Measurements from ENCODE around the gene GAB1. TPM values are rescaled to one million over a fixed set of nuclear protein-coding genes. Genes with fewer than 3 reads are reported as not detected.

The GAB1 gene
- total and polyA plus RNA-seq, 4 experiments from 2014 or later = 0.26 to 0.78 TPM; not detected in 2

DNA sequence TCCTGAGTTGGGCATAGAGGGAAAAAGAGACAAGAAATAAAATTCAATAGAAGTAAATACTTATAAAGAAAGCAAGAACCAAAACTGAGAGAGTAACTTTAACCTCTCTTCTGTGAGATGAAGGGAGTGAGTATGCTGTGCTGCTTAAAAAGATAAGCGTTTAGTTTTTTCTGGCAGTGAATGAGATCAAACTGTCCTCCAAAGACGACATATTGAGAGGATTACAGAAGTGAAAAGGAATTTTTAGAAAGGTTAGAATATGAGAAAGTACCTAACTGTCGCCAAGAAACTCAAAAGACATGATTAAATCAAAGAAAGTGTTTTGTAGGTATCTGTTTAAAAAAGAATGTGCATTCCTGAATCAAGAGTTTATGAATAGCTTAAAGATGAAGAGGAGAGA lies 16.0 kb downstream of the GAB1 start:
- no peaks in the 10 kb centered on the region for H3K36me3 Mint-ChIP-seq
- peaks cover 0 to 7% (median 3%) of the 10 kb centered on the region in 4 donors for H3K4me1 Mint-ChIP-seq
- intact Hi-C loops (cut with micrococcal nuclease) = no loop called here
- no peaks in the 10 kb centered on the region for H3K4me1 ChIP-seq (ENCODE audit: insufficient read depth, low read length)
- no peak overlapping the region for H3K4me3 ChIP-seq (ENCODE audit: low read length in 2 of 2)
- ChIA-PET POLR2A (ENCODE audit: partially characterized antibody) (no interaction called here), CTCF (ENCODE audit: partially characterized antibody) (no interaction called here)
- H3K9me3 Mint-ChIP-seq = no peaks in the 10 kb centered on the region
- H3K27me3 Mint-ChIP-seq = peaks cover 2 to 11% of the 10 kb centered on the region in 2 donors
- H3K27ac ChIP-seq (ENCODE audit: low read depth, low read length) = no peak overlapping the region
- no peaks in the 10 kb centered on the region for H3K36me3 ChIP-seq (ENCODE audit: insufficient read depth, low read length)
- peak overlapping the region in 1 of 8 donors; percentile 12 for H3K4me3 Mint-ChIP-seq
- DNase-seq = no peak
- no peaks in the 10 kb centered on the region for H3K27me3 ChIP-seq (ENCODE audit: insufficient read depth, low read length)
- H3K27ac Mint-ChIP-seq = no peak overlapping the region
- no peaks in the 10 kb centered on the region for H3K9me3 ChIP-seq (ENCODE audit: control insufficient read depth in 1 of 2, low read length in 2 of 2)

GRCh38 chr4:143353797-143354196 lies 17.1 kb downstream of the GAB1 start:
- no peak overlapping the region for H3K27ac Mint-ChIP-seq
- H3K4me1 ChIP-seq (ENCODE audit: insufficient read depth, low read length) = peaks cover 4% of the 10 kb centered on the region
- no peak overlapping the region for H3K27ac ChIP-seq (ENCODE audit: low read depth, low read length)
- intact Hi-C loops (cut with micrococcal nuclease) = no loop called here
- H3K4me3 Mint-ChIP-seq = no peak overlapping the region
- no peaks in the 10 kb centered on the region for H3K36me3 Mint-ChIP-seq
- DNase-seq = no peak
- ChIA-PET POLR2A (ENCODE audit: partially characterized antibody) (no interaction called here), CTCF (ENCODE audit: partially characterized antibody) (no interaction called here)
- H3K27me3 ChIP-seq (ENCODE audit: insufficient read depth, low read length) = no peaks in the 10 kb centered on the region
- H3K36me3 ChIP-seq (ENCODE audit: insufficient read depth, low read length) = no peaks in the 10 kb centered on the region
- no peaks in the 10 kb centered on the region for H3K9me3 ChIP-seq (ENCODE audit: control insufficient read depth in 1 of 2, low read length in 2 of 2)
- peaks cover 0 to 6% of the 10 kb centered on the region in 2 donors for H3K27me3 Mint-ChIP-seq
- H3K9me3 Mint-ChIP-seq = no peaks in the 10 kb centered on the region
- peaks cover 2 to 12% (median 7%) of the 10 kb centered on the region in 4 donors for H3K4me1 Mint-ChIP-seq
- no peak overlapping the region for H3K4me3 ChIP-seq (ENCODE audit: low read length in 2 of 2)

DNA sequence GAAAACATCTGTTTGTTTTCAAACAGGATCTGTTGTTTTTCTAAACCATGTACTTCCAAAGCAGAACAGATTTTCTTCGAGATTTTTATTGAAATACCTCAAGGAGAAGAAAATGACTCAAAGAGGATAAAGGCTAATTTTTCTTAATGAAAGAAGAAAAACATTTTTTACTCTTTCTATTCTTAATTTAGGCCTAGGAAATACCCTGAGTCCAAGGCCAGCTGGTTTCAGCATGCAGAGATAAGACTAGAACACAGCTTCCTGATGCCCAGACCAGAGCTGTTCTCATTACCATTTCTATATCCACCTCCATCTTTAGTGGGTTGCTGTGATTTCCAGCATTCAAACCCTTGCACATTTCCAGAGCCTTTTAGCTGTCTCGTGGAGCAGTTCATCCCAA lies 18.3 kb downstream of the GAB1 start:
- H3K4me3 ChIP-seq (ENCODE audit: low read length in 2 of 2) = no peak overlapping the region
- intact Hi-C loops (cut with micrococcal nuclease) = no loop called here
- Mint-ChIP-seq H3K36me3 (no peaks in the 10 kb centered on the region), H3K9me3 (peaks cover 0 to 1% (median 0%) of the 10 kb centered on the region in 8 donors), H3K4me3 (no peak overlapping the region), H3K27ac (no peak overlapping the region), H3K27me3 (peaks cover 0 to 2% of the 10 kb centered on the region in 2 donors), H3K4me1 (peaks cover 14 to 24% (median 18%) of the 10 kb centered on the region in 4 donors)
- H3K4me1 ChIP-seq (ENCODE audit: insufficient read depth, low read length) = peaks cover 15% of the 10 kb centered on the region
- ChIA-PET POLR2A (ENCODE audit: partially characterized antibody) (interaction anchor here (0.9 kb wide), 1 partner anchor 12 kb away, joined by 3 read pairs; no protein-coding TSS in a partner anchor), CTCF (ENCODE audit: partially characterized antibody) (no interaction called here)
- H3K27ac ChIP-seq (ENCODE audit: low read depth, low read length) = no peak overlapping the region
- no peaks in the 10 kb centered on the region for H3K27me3 ChIP-seq (ENCODE audit: insufficient read depth, low read length)
- H3K9me3 ChIP-seq (ENCODE audit: control insufficient read depth in 1 of 2, low read length in 2 of 2) = no peaks in the 10 kb centered on the region
- H3K36me3 ChIP-seq (ENCODE audit: insufficient read depth, low read length) = no peaks in the 10 kb centered on the region
- DNase-seq = no peak

- H3K27me3 Mint-ChIP-seq = peaks cover 0 to 2% of the 10 kb centered on the region in 2 donors
- H3K27ac Mint-ChIP-seq = no peak overlapping the region
- no peak overlapping the region for H3K4me3 Mint-ChIP-seq
- intact Hi-C loops (cut with micrococcal nuclease) = no loop called here
- DNase-seq = no peak
- no peaks in the 10 kb centered on the region for H3K36me3 Mint-ChIP-seq
- Histone ChIP-seq H3K27ac (ENCODE audit: low read depth, low read length) (no peak overlapping the region), H3K4me1 (ENCODE audit: insufficient read depth, low read length) (peaks cover 15% of the 10 kb centered on the region), H3K36me3 (ENCODE audit: insufficient read depth, low read length) (no peaks in the 10 kb centered on the region), H3K27me3 (ENCODE audit: insufficient read depth, low read length) (no peaks in the 10 kb centered on the region), H3K9me3 (ENCODE audit: control insufficient read depth in 1 of 2, low read length in 2 of 2) (no peaks in the 10 kb centered on the region), H3K4me3 (ENCODE audit: low read length in 2 of 2) (no peak overlapping the region)
- POLR2A ChIA-PET (ENCODE audit: partially characterized antibody) = interaction anchor here (0.9 kb wide), 1 partner anchor 13 kb away, joined by 3 read pairs; no protein-coding TSS in a partner anchor
- CTCF ChIA-PET (ENCODE audit: partially characterized antibody) = no interaction called here
- H3K9me3 Mint-ChIP-seq = peaks cover 0 to 1% (median 0%) of the 10 kb centered on the region in 8 donors
- H3K4me1 Mint-ChIP-seq = peaks cover 15 to 25% (median 18%) of the 10 kb centered on the region in 4 donors
Observed at GRCh38 chr4:143355540-143356217, 19.0 kb downstream of the GAB1 start.

- no peak overlapping the region for H3K4me3 Mint-ChIP-seq
- no peak for DNase-seq
- CTCF ChIA-PET (ENCODE audit: partially characterized antibody) = no interaction called here
- no peaks in the 10 kb centered on the region for H3K36me3 ChIP-seq (ENCODE audit: insufficient read depth, low read length)
- H3K36me3 Mint-ChIP-seq = no peaks in the 10 kb centered on the region
- POLR2A ChIA-PET (ENCODE audit: partially characterized antibody) = no interaction called here
- no peaks in the 10 kb centered on the region for H3K27me3 Mint-ChIP-seq
- H3K9me3 ChIP-seq (ENCODE audit: control insufficient read depth in 1 of 2, low read length in 2 of 2) = no peaks in the 10 kb centered on the region
- H3K4me1 ChIP-seq (ENCODE audit: insufficient read depth, low read length) = peaks cover 15% of the 10 kb centered on the region
- peaks cover 15 to 25% (median 18%) of the 10 kb centered on the region in 4 donors for H3K4me1 Mint-ChIP-seq
- no peak overlapping the region for H3K4me3 ChIP-seq (ENCODE audit: low read length in 2 of 2)
- no peak overlapping the region for H3K27ac ChIP-seq (ENCODE audit: low read depth, low read length)
- intact Hi-C loops (cut with micrococcal nuclease) = no loop called here
- no peak overlapping the region for H3K27ac Mint-ChIP-seq
- peaks cover 0 to 1% (median 0%) of the 10 kb centered on the region in 8 donors for H3K9me3 Mint-ChIP-seq
- H3K27me3 ChIP-seq (ENCODE audit: insufficient read depth, low read length) = no peaks in the 10 kb centered on the region
Observed at GRCh38 chr4:143356493-143356892, 19.8 kb downstream of the GAB1 start.

- H3K27ac ChIP-seq (ENCODE audit: low read depth, low read length) = no peak overlapping the region
- H3K4me1 ChIP-seq (ENCODE audit: insufficient read depth, low read length) = peaks cover 15% of the 10 kb centered on the region
- H3K4me3 ChIP-seq (ENCODE audit: low read length in 2 of 2) = no peak overlapping the region
- no peaks in the 10 kb centered on the region for H3K27me3 ChIP-seq (ENCODE audit: insufficient read depth, low read length)
- intact Hi-C loops (cut with micrococcal nuclease) = no loop called here
- H3K36me3 ChIP-seq (ENCODE audit: insufficient read depth, low read length) = no peaks in the 10 kb centered on the region
- H3K27ac Mint-ChIP-seq = peak overlapping the region in 6 of 7 donors; percentile 3 to 51 (median 36)
- no peaks in the 10 kb centered on the region for H3K27me3 Mint-ChIP-seq
- ChIA-PET POLR2A (ENCODE audit: partially characterized antibody) (no interaction called here), CTCF (ENCODE audit: partially characterized antibody) (no interaction called here)
- H3K4me1 Mint-ChIP-seq = peaks cover 15 to 25% (median 18%) of the 10 kb centered on the region in 4 donors
- peaks cover 0 to 2% (median 0%) of the 10 kb centered on the region in 8 donors for H3K9me3 Mint-ChIP-seq
- no peak overlapping the region for H3K4me3 Mint-ChIP-seq
- H3K36me3 Mint-ChIP-seq = no peaks in the 10 kb centered on the region
- DNase-seq = peak in 3 of 5 donors; percentile 8 to 46 (median 19)
- H3K9me3 ChIP-seq (ENCODE audit: control insufficient read depth in 1 of 2, low read length in 2 of 2) = no peaks in the 10 kb centered on the region
Observed at GRCh38 chr4:143357161-143357845, 20.6 kb downstream of the GAB1 start.

DNA sequence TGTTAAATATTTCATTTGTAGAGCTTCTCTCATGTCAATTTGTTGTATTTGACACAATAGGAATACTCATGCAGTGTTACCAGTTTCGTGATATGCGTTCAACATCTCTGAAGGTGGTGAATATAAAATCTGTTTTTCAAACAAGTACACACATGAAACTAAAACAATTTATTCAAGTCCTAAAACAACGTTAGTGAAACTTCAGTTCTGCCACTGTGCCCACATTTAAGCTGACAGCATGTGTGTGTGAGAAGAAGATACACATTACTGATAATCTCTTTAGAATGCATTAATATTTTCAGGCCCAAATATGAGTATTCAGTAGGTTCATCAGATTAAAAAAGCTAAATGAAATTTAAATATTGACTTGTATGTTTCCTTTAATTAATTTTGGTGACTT lies 21.7 kb downstream of the GAB1 start:
- Histone ChIP-seq H3K4me1 (ENCODE audit: insufficient read depth, low read length) (peaks cover 15% of the 10 kb centered on the region), H3K36me3 (ENCODE audit: insufficient read depth, low read length) (no peaks in the 10 kb centered on the region), H3K9me3 (ENCODE audit: control insufficient read depth in 1 of 2, low read length in 2 of 2) (no peaks in the 10 kb centered on the region), H3K27ac (ENCODE audit: low read depth, low read length) (no peak overlapping the region), H3K27me3 (ENCODE audit: insufficient read depth, low read length) (no peaks in the 10 kb centered on the region), H3K4me3 (ENCODE audit: low read length in 2 of 2) (no peak overlapping the region)
- ChIA-PET POLR2A (ENCODE audit: partially characterized antibody) (no interaction called here), CTCF (ENCODE audit: partially characterized antibody) (no interaction called here)
- no peak for DNase-seq
- no peaks in the 10 kb centered on the region for H3K27me3 Mint-ChIP-seq
- H3K36me3 Mint-ChIP-seq = no peaks in the 10 kb centered on the region
- peaks cover 15 to 25% (median 18%) of the 10 kb centered on the region in 4 donors for H3K4me1 Mint-ChIP-seq
- intact Hi-C loops (cut with micrococcal nuclease) = no loop called here
- peak overlapping the region in 4 of 7 donors; percentile 19 to 83 (median 30) for H3K27ac Mint-ChIP-seq
- peaks cover 0 to 2% (median 0%) of the 10 kb centered on the region in 8 donors for H3K9me3 Mint-ChIP-seq
- peak overlapping the region in 6 of 8 donors; percentile 6 to 76 (median 66) for H3K4me3 Mint-ChIP-seq
